SU-DHL-6 (cell line): ENCODE measurements around the gene ABCB4.

Experiments used
- H2AFZ ChIP-seq: fragments of 200-600 bp; sonication (generic); 2 replicates; pipeline ENCODE4 v1.6.1; 2014; ENCODE audit warnings: low read depth, mild to moderate bottlenecking, moderate library complexity, mixed read lengths, antibody characterized with exemption, low read length; ENCODE audit not compliant: severe bottlenecking
- H3F3A ChIP-seq: fragments of 200-600 bp; shearing (Covaris generic); 2 replicates; pipeline ENCODE4 v1.6.0; 2016; ENCODE audit warnings: antibody characterized with exemption, mild to moderate bottlenecking; ENCODE audit not compliant: insufficient read depth
- H3K27ac ChIP-seq: fragments of 200-600 bp; sonication (generic); 2 replicates; pipeline ENCODE4 v1.5.1; 2016; ENCODE audit warnings: low read depth, mild to moderate bottlenecking, low read length, moderate library complexity, mixed read lengths
- H3K27me3 ChIP-seq: fragments of 200-600 bp; sonication (generic), shearing (Covaris generic); 2 replicates; pipeline ENCODE4 v1.6.0; 2014; ENCODE audit warnings: mild to moderate bottlenecking, low read length
- H3K36me3 ChIP-seq: fragments of 200-600 bp; sonication (generic); 2 replicates; pipeline ENCODE4 v1.6.1; 2014; ENCODE audit warnings: mild to moderate bottlenecking, low read length, mixed read lengths
- H3K4me2 ChIP-seq: fragments of 300-600, 200-600 bp; shearing (Covaris generic), sonication (generic); 2 replicates; pipeline ENCODE4 v1.6.0; 2014; ENCODE audit warnings: low read length, low read depth, mild to moderate bottlenecking; ENCODE audit not compliant: poor library complexity, severe bottlenecking
- H3K4me3 ChIP-seq: fragments of 200-600 bp; sonication (generic); 2 replicates; pipeline ENCODE4 v1.5.1; 2014; ENCODE audit warnings: antibody characterized with exemption, low read length, mild to moderate bottlenecking, mixed read lengths; ENCODE audit not compliant: insufficient read depth, poor library complexity, severe bottlenecking
- H3K79me2 ChIP-seq: fragments of 200-600 bp; sonication (generic); 2 replicates; pipeline ENCODE4 v1.6.1; 2014; ENCODE audit warnings: mild to moderate bottlenecking, low read length, moderate library complexity; ENCODE audit not compliant: insufficient read depth
- H3K9ac ChIP-seq: fragments of 200-600 bp; sonication (generic); 2 replicates; pipeline ENCODE4 v1.7.0; 2014; ENCODE audit warnings: mild to moderate bottlenecking, low read length
- H3K9me2 ChIP-seq: fragments of 200-600 bp; sonication (generic); replicated peaks from 2 replicates; pipeline ENCODE4 v1.6.1; 2014; ENCODE audit warnings: low read length; ENCODE audit not compliant: insufficient read depth
- H3K9me3 ChIP-seq: fragments of 200-600 bp; sonication (generic); 2 replicates; pipeline ENCODE4 v1.6.1; 2014; ENCODE audit warnings: low read length, mixed read lengths; ENCODE audit not compliant: insufficient read depth
- H4K20me1 ChIP-seq: fragments of 200-600 bp; sonication (generic); 2 replicates; pipeline ENCODE4 v1.6.1; 2014; ENCODE audit warnings: low read depth, mild to moderate bottlenecking, antibody characterized with exemption, low read length, moderate library complexity, mixed read lengths
- CTCF ChIP-seq: fragments of 200-600 bp; sonication (generic); IDR thresholded peaks from one replicate; pipeline ENCODE4 v1.5.1; 2017; ENCODE audit warnings: antibody characterized with exemption, mild to moderate bottlenecking, low read length, moderate library complexity; ENCODE audit not compliant: insufficient read depth, poor library complexity, severe bottlenecking
- EZH2phosphoT487 ChIP-seq: fragments of 200-600 bp; sonication (generic), shearing (Covaris generic); conservative IDR thresholded peaks from 2 replicates; pipeline ENCODE4 v1.6.1; 2018; ENCODE audit warnings: mild to moderate bottlenecking, antibody characterized with exemption, low read length, moderate library complexity, mixed read lengths

ABCB4 gene

GRCh38 chr7:87494454-87494853, 19.0 kb upstream of the ABCB4 start:
- H3F3A ChIP-seq, result no peaks in the 10 kb centered on the region

GRCh38 chr7:87483131-87483530, 7.7 kb upstream of the ABCB4 start:
- H3K4me3 ChIP-seq, result no peak overlapping the region
- H3K4me2 ChIP-seq, result no peak overlapping the region
- no peaks in the 10 kb centered on the region for H4K20me1 ChIP-seq
- no peak overlapping the region for H3K9ac ChIP-seq
- no peak for TF ChIP-seq CTCF
- no peak for TF ChIP-seq EZH2phosphoT487
- H3K79me2 ChIP-seq, result no peaks in the 10 kb centered on the region
- no peak overlapping the region for H2AFZ ChIP-seq
- no peaks in the 10 kb centered on the region for H3K27me3 ChIP-seq
- no peaks in the 10 kb centered on the region for H3K36me3 ChIP-seq
- no peaks in the 10 kb centered on the region for H3F3A ChIP-seq
- H3K9me2 ChIP-seq, result no peaks in the 10 kb centered on the region
- no peaks in the 10 kb centered on the region for H3K9me3 ChIP-seq
- H3K27ac ChIP-seq, result no peak overlapping the region

More at GRCh38 chr7:87494454-87494853, 19.0 kb upstream of the ABCB4 start:
- Histone ChIP-seq H2AFZ (no peak overlapping the region), H3K4me2 (no peak overlapping the region), H3K27ac (no peak overlapping the region), H4K20me1 (no peaks in the 10 kb centered on the region), H3K79me2 (no peaks in the 10 kb centered on the region), H3K9me2 (no peaks in the 10 kb centered on the region), H3K27me3 (no peaks in the 10 kb centered on the region), H3K9ac (no peak overlapping the region), H3K9me3 (no peaks in the 10 kb centered on the region), H3K4me3 (no peak overlapping the region), H3K36me3 (no peaks in the 10 kb centered on the region)
- TF ChIP-seq EZH2phosphoT487 (no peak), CTCF (no peak)

GRCh38 chr7:87482115-87482514, 6.6 kb upstream of the ABCB4 start:
- no peaks in the 10 kb centered on the region for H3F3A ChIP-seq
- TF ChIP-seq EZH2phosphoT487, result no peak
- no peak for TF ChIP-seq CTCF
- no peak overlapping the region for H3K4me2 ChIP-seq

More at GRCh38 chr7:87482115-87482514, 6.6 kb upstream of the ABCB4 start:
- Histone ChIP-seq H3K9me3 (no peaks in the 10 kb centered on the region), H3K36me3 (no peaks in the 10 kb centered on the region), H3K4me3 (no peak overlapping the region), H3K79me2 (no peaks in the 10 kb centered on the region), H3K27ac (no peak overlapping the region), H3K9me2 (no peaks in the 10 kb centered on the region), H4K20me1 (no peaks in the 10 kb centered on the region), H3K27me3 (no peaks in the 10 kb centered on the region), H3K9ac (no peak overlapping the region), H2AFZ (no peak overlapping the region)
